ENCODE results near the gene TRIM29.

The TRIM29 gene

GRCh38 chr11:120173019-120173705, 35.2 kb upstream of the TRIM29 start:
- no peak for DNase-seq (ENCODE audit: low read depth, low spot score)
- TF ChIP-seq, protein P1, sequence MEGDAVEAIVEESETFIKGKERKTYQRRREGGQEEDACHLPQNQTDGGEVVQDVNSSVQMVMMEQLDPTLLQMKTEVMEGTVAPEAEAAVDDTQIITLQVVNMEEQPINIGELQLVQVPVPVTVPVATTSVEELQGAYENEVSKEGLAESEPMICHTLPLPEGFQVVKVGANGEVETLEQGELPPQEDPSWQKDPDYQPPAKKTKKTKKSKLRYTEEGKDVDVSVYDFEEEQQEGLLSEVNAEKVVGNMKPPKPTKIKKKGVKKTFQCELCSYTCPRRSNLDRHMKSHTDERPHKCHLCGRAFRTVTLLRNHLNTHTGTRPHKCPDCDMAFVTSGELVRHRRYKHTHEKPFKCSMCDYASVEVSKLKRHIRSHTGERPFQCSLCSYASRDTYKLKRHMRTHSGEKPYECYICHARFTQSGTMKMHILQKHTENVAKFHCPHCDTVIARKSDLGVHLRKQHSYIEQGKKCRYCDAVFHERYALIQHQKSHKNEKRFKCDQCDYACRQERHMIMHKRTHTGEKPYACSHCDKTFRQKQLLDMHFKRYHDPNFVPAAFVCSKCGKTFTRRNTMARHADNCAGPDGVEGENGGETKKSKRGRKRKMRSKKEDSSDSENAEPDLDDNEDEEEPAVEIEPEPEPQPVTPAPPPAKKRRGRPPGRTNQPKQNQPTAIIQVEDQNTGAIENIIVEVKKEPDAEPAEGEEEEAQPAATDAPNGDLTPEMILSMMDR (IDR thresholded peaks at IDR 0.05; ENCODE audit: insufficient read depth, low read length, missing control alignments) = no peak
- no peak overlapping the region for H3K4me3 ChIP-seq (ENCODE audit: low read depth, low read length)
- CTCF ChIA-PET = interaction anchor here (0.6 to 14.8 kb wide), 13 partner anchors 7 to 128 kb away, joined by 3 to 461 read pairs (median 6); no protein-coding TSS in a partner anchor
- POLR2A ChIA-PET = no interaction called here

GRCh38 chr11:120172054-120172911, 34.4 kb upstream of the TRIM29 start:
- CTCF ChIA-PET = interaction anchor here (0.6 to 14.8 kb wide), 28 partner anchors 8 to 569 kb away, joined by 3 to 461 read pairs (median 4); no protein-coding TSS in a partner anchor
- DNase-seq (ENCODE audit: low read depth, low spot score) = no peak
- H3K4me3 ChIP-seq (ENCODE audit: low read depth, low read length) = no peak overlapping the region
- TF ChIP-seq, protein P1 (IDR thresholded peaks at IDR 0.05; ENCODE audit: insufficient read depth, low read length, missing control alignments) = peak; percentile 82
- POLR2A ChIA-PET = no interaction called here

GRCh38 chr11:120170741-120171261, 32.9 kb upstream of the TRIM29 start:
- TF ChIP-seq, protein P1 (IDR thresholded peaks at IDR 0.05; ENCODE audit: insufficient read depth, low read length, missing control alignments) = no peak
- DNase-seq (ENCODE audit: low read depth, low spot score) = no peak
- H3K4me3 ChIP-seq (ENCODE audit: low read depth, low read length) = no peak overlapping the region
- POLR2A ChIA-PET = no interaction called here
- CTCF ChIA-PET = interaction anchor here (0.6 to 14.8 kb wide), 21 partner anchors 10 to 545 kb away, joined by 3 to 461 read pairs (median 6); no protein-coding TSS in a partner anchor

- no peak for DNase-seq (ENCODE audit: low read depth, low spot score)
- ChIA-PET CTCF (interaction anchor here (0.7 to 14.8 kb wide), 19 partner anchors 9 to 545 kb away, joined by 3 to 461 read pairs (median 6); no protein-coding TSS in a partner anchor), POLR2A (no interaction called here)
- TF ChIP-seq, protein P1 (IDR thresholded peaks at IDR 0.05; ENCODE audit: insufficient read depth, low read length, missing control alignments) = no peak
- H3K4me3 ChIP-seq (ENCODE audit: low read depth, low read length) = no peak overlapping the region
Measured at GRCh38 chr11:120169981-120170698, 32.2 kb upstream of the TRIM29 start.

- POLR2A ChIA-PET = no interaction called here
- H3K4me3 ChIP-seq (ENCODE audit: low read depth, low read length) = peak overlapping the region; percentile 64
- DNase-seq (ENCODE audit: low read depth, low spot score) = no peak
- TF ChIP-seq, protein P1 (IDR thresholded peaks at IDR 0.05; ENCODE audit: insufficient read depth, low read length, missing control alignments) = peak; percentile 74
- CTCF ChIA-PET = interaction anchor here (0.6 to 14.8 kb wide), 29 partner anchors 8 to 510 kb away, joined by 3 to 461 read pairs (median 4); no protein-coding TSS in a partner anchor
Measured at GRCh38 chr11:120168960-120169681, 31.2 kb upstream of the TRIM29 start.
